SK-N-MC (cell line): ENCODE measurements around the gene GALNTL6.
A peak's percentile ranks its signal among the peaks of the same experiment; 100 is the strongest.
"Not testable (repeated sequence)": the region's sequence is repeated elsewhere in the genome, so short reads cannot be mapped to it uniquely, and the experiment has no call there.

ENCODE experiments used
- DNase-seq: peaks from one replicate; pipeline ENCODE4 v3.0.0-alpha.2; 2011; ENCODE audit warnings: low read depth, low spot score
- H3K27ac ChIP-seq: fragments of 200-600 bp; sonication (generic); 2 replicates; pipeline ENCODE4 v1.5.1; 2016; ENCODE audit warnings: mixed run types
- H3K36me3 ChIP-seq: fragments of 200-600 bp; sonication (generic); 2 replicates; pipeline ENCODE4 v1.6.1; 2017; ENCODE audit warnings: antibody characterized with exemption, low read length, mixed read lengths; ENCODE audit not compliant: insufficient read depth
- H3K4me3 ChIP-seq: fragments of 200-600 bp; sonication (generic); 2 replicates; pipeline ENCODE4 v1.5.1; 2016
- H3K9ac ChIP-seq: fragments of 200-600 bp; sonication (generic); 2 replicates; pipeline ENCODE4 v1.8.0; 2017; ENCODE audit warnings: mixed run types, mixed read lengths; ENCODE audit not compliant: insufficient read length
- H3K9me3 ChIP-seq: fragments of 200-600 bp; sonication (generic); 2 replicates; pipeline ENCODE4 v1.6.1; 2017; ENCODE audit warnings: low read depth, mild to moderate bottlenecking, antibody characterized with exemption, low read length, moderate library complexity, mixed read lengths
- EZH2 ChIP-seq: fragments of 200-600 bp; sonication (generic); IDR thresholded peaks from one replicate; pipeline ENCODE4 v1.6.1; 2017; ENCODE audit warnings: antibody characterized with exemption
- FOXP2 ChIP-seq: optimal IDR thresholded peaks from 2 replicates; pipeline ENCODE3; 2011; ENCODE audit warnings: mild to moderate bottlenecking, moderate library complexity; ENCODE audit not compliant: insufficient read depth; ENCODE audit errors: extremely low read length, control extremely low read depth
- POLR2AphosphoS5 ChIP-seq: IDR thresholded peaks from 2 replicates; pipeline ENCODE4 v1.6.1; 2012; ENCODE audit warnings: mild to moderate bottlenecking, low read depth, low read length, borderline replicate concordance

The GALNTL6 gene

GRCh38 chr4:172379834-172380233 is 566.6 kb downstream of the GALNTL6 start:
- H3K4me3 ChIP-seq = no peak overlapping the region
- no peaks in the 10 kb centered on the region for H3K9me3 ChIP-seq
- no peak for DNase-seq
- H3K36me3 ChIP-seq = no peaks in the 10 kb centered on the region
- TF ChIP-seq POLR2AphosphoS5 = no peak
- no peak for TF ChIP-seq FOXP2
- no peak for TF ChIP-seq EZH2
- no peak overlapping the region for H3K27ac ChIP-seq
- H3K9ac ChIP-seq = no peak overlapping the region

- H3K36me3 ChIP-seq = no peaks in the 10 kb centered on the region
- H3K27ac ChIP-seq = no peak overlapping the region
- H3K9ac ChIP-seq = no peak overlapping the region
- H3K4me3 ChIP-seq = no peak overlapping the region
- no peak for DNase-seq
- no peak for TF ChIP-seq EZH2
- TF ChIP-seq FOXP2 = no peak
- no peak for TF ChIP-seq POLR2AphosphoS5
- H3K9me3 ChIP-seq = no peaks in the 10 kb centered on the region
Observed at GRCh38 chr4:172390331-172390730, 577.1 kb downstream of the GALNTL6 start.

- H3K36me3 ChIP-seq = no peaks in the 10 kb centered on the region
Observed at GRCh38 chr4:172392741-172393140, 579.5 kb downstream of the GALNTL6 start.

DNA sequence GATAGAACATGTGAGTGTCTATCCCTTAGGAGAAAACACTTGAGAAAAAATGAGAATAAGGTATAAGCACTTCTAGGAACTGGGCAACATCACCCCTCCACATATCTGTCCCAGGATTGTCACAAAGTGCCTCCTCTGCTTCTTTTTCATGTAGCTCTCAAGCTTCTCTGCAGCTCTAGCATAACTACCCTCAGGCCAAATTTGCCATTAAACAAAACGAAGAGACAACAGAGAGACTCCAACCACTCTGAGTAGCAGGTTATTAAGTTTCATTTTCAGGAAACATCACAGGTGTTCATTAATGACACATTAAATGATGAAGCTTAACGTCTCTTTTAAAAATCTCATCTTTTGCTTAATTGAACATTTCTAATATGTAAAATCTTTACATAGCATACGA is 580.0 kb downstream of the GALNTL6 start:
- H3K9me3 ChIP-seq = no peaks in the 10 kb centered on the region
- H3K4me3 ChIP-seq = peak overlapping the region; percentile 55
- no peak for TF ChIP-seq EZH2
- TF ChIP-seq FOXP2 = no peak
- TF ChIP-seq POLR2AphosphoS5 = no peak
- no peak overlapping the region for H3K27ac ChIP-seq
- no peaks in the 10 kb centered on the region for H3K36me3 ChIP-seq
- H3K9ac ChIP-seq = no peak overlapping the region
- no peak for DNase-seq

More at GRCh38 chr4:172392741-172393140, 579.5 kb downstream of the GALNTL6 start:
- no peak for DNase-seq
- no peaks in the 10 kb centered on the region for H3K9me3 ChIP-seq
- H3K27ac ChIP-seq = no peak overlapping the region
- H3K9ac ChIP-seq = no peak overlapping the region
- no peak for TF ChIP-seq FOXP2
- TF ChIP-seq EZH2 = no peak
- no peak for TF ChIP-seq POLR2AphosphoS5
- no peak overlapping the region for H3K4me3 ChIP-seq

- Histone ChIP-seq H3K9ac (no peak overlapping the region), H3K36me3 (no peaks in the 10 kb centered on the region), H3K4me3 (no peak overlapping the region), H3K27ac (no peak overlapping the region), H3K9me3 (no peaks in the 10 kb centered on the region; the same call in 1 of the 2 replicates)
- TF ChIP-seq EZH2 (no peak), POLR2AphosphoS5 (no peak), FOXP2 (no peak)
- no peak for DNase-seq
Observed at GRCh38 chr4:172404676-172405075, 591.5 kb downstream of the GALNTL6 start.

- DNase-seq = no peak
- no peak overlapping the region for H3K27ac ChIP-seq
- no peak overlapping the region for H3K4me3 ChIP-seq
- H3K36me3 ChIP-seq = no peaks in the 10 kb centered on the region
- TF ChIP-seq FOXP2 (no peak), EZH2 (no peak)
- no peak overlapping the region for H3K9ac ChIP-seq
- no peaks in the 10 kb centered on the region for H3K9me3 ChIP-seq
Observed at GRCh38 chr4:172410363-172410762, 597.2 kb downstream of the GALNTL6 start.

GRCh38 chr4:172411149-172411548 is 597.9 kb downstream of the GALNTL6 start:
- no peaks in the 10 kb centered on the region for H3K36me3 ChIP-seq
- DNase-seq = no peak
- no peaks in the 10 kb centered on the region for H3K9me3 ChIP-seq
- H3K4me3 ChIP-seq = no peak overlapping the region
- H3K9ac ChIP-seq = no peak overlapping the region
- TF ChIP-seq POLR2AphosphoS5 (no peak), EZH2 (no peak), FOXP2 (no peak)
- H3K27ac ChIP-seq = peak overlapping the region; percentile 23; the same call in 1 of the 2 replicates

GRCh38 chr4:172412851-172413580 is 599.8 kb downstream of the GALNTL6 start:
- H3K27ac ChIP-seq = peak overlapping the region; percentile 49
- no peaks in the 10 kb centered on the region for H3K9me3 ChIP-seq
- DNase-seq = no peak
- no peak for TF ChIP-seq FOXP2
- TF ChIP-seq POLR2AphosphoS5 = no peak
- no peak for TF ChIP-seq EZH2
- H3K36me3 ChIP-seq = no peaks in the 10 kb centered on the region
- no peak overlapping the region for H3K9ac ChIP-seq
- H3K4me3 ChIP-seq = peak overlapping the region; percentile 30

- H3K4me3 ChIP-seq, H3K9ac ChIP-seq, H3K9me3 ChIP-seq, H3K36me3 ChIP-seq, DNase-seq, H3K27ac ChIP-seq: not testable (repeated sequence)
Observed at GRCh38 chr4:172428979-172429378, 615.8 kb downstream of the GALNTL6 start.
